HCT116 (cell line): Measurements from ENCODE around the gene CEBPA.

ENCODE experiments used
- EZH2 ChIP-seq: fragments of 200-600 bp; sonication (generic); IDR thresholded peaks from 2 replicates; pipeline ENCODE4 v1.6.1; 2017; ENCODE audit warnings: antibody characterized with exemption, mixed run types
- POLR2A ChIP-seq: IDR thresholded peaks from 2 replicates; pipeline ENCODE4 v1.7.0; 2011; ENCODE audit warnings: borderline replicate concordance; ENCODE audit not compliant: insufficient read depth, insufficient read length; ENCODE audit errors: extremely low read depth
- RAD21 ChIP-seq: IDR thresholded peaks from 2 replicates; pipeline ENCODE4 v1.6.1; 2012; ENCODE audit warnings: low read depth, mild to moderate bottlenecking
- SP1 ChIP-seq: IDR thresholded peaks from 2 replicates; pipeline ENCODE4 v1.6.1; 2012; ENCODE audit warnings: low read depth
- SRF ChIP-seq: IDR thresholded peaks from 2 replicates; pipeline ENCODE4 v1.6.1; 2012; ENCODE audit warnings: low read depth
- ZNF274 ChIP-seq: fragments of 200-500 bp; sonication (Bioruptor generic); IDR thresholded peaks from 2 replicates; pipeline ENCODE4 v1.6.1; 2014; ENCODE audit warnings: mild to moderate bottlenecking, low read depth, low read length, inconsistent platforms
- TF ChIP-seq, protein P1 (sequence below), 3 experiments: fragments of 200-600 bp in 1 of 3; sonication (generic) in 1 of 3; IDR thresholded peaks in 2 of 3; conservative IDR thresholded peaks in 1 of 3; 2 replicates each; pipeline ENCODE4 v1.5.1; 2012 to 2017; ENCODE audit warnings: low read depth in 2 of 3, low read length in 2 of 3, antibody characterized with exemption in 1 of 3, borderline replicate concordance in 1 of 3, control low read depth in 1 of 3, mild to moderate bottlenecking in 1 of 3, mixed read lengths in 1 of 3, mixed run types in 1 of 3, moderate library complexity in 1 of 3; ENCODE audit not compliant: insufficient read depth in 1 of 3
- TF ChIP-seq, protein P2 (sequence below): IDR thresholded peaks from 2 replicates; pipeline ENCODE4 v1.6.1; 2012

DNA sequence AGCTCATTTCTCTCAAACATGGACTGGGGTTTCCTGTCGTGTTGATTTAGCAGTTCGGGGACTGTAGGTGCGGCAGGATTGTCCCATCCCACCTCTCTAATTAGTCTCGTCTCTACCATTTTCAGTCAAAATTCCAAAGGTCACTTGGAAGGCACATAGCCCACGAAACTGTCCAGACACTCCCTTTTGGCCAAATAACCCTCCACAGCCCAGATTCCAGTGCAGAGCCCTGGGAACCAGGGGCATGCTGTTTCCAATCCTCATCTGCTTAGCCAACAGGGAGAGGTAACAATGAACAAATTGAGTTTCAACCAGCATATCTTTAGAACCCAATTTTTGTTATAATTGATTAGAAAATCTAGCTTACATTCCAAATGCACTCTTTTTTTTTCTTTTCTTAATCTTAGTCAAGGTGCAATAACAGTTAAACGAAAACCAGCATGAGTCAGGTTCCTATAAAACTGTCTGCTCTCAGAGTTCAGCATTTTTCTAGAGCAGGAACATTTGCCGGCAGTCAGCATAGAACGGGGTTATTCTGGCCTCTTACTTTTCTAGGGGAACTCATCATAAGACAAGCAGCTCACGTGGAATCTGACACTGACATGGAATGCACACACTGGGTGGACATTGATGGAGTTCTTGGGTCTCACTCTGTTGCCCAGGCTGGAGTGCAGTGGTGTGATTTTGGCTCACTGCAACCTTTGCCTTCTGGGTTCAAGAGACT is 14.4 kb upstream of the CEBPA start:
- no peak for TF ChIP-seq EZH2
- TF ChIP-seq POLR2A = no peak
- TF ChIP-seq SP1 = no peak
- TF ChIP-seq, protein P1, sequence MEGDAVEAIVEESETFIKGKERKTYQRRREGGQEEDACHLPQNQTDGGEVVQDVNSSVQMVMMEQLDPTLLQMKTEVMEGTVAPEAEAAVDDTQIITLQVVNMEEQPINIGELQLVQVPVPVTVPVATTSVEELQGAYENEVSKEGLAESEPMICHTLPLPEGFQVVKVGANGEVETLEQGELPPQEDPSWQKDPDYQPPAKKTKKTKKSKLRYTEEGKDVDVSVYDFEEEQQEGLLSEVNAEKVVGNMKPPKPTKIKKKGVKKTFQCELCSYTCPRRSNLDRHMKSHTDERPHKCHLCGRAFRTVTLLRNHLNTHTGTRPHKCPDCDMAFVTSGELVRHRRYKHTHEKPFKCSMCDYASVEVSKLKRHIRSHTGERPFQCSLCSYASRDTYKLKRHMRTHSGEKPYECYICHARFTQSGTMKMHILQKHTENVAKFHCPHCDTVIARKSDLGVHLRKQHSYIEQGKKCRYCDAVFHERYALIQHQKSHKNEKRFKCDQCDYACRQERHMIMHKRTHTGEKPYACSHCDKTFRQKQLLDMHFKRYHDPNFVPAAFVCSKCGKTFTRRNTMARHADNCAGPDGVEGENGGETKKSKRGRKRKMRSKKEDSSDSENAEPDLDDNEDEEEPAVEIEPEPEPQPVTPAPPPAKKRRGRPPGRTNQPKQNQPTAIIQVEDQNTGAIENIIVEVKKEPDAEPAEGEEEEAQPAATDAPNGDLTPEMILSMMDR (IDR thresholded peaks at IDR 0.05 in 2 of 3, conservative IDR thresholded peaks at IDR 0.05 in 1 of 3; ENCODE audit: borderline replicate concordance in 1 of 3, insufficient read depth in 1 of 3, low read depth in 2 of 3, low read length in 2 of 3) = no peak
- TF ChIP-seq, protein P2, sequence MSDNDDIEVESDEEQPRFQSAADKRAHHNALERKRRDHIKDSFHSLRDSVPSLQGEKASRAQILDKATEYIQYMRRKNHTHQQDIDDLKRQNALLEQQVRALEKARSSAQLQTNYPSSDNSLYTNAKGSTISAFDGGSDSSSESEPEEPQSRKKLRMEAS = no peak
- TF ChIP-seq ZNF274 = no peak
- no peak for TF ChIP-seq RAD21
- no peak for TF ChIP-seq SRF
